Endothelial cell of umbilical vein (primary cell): ENCODE data around the gene PPP1R8. TPM values are rescaled to one million over a fixed set of nuclear protein-coding genes. Genes with fewer than 3 reads are reported as not detected.

Experiments used
- BruUV-seq: library from RNA; stranded (reverse); fragments of 400-500 nt; replicated peaks from 2 replicates; lab custom pipeline; 2021; lab: Mats Ljungman, UMichigan
- CTCF ChIA-PET: fragments of 300-600, 350-600 bp; sonication (Branson Sonifier 250); formaldehyde crosslinking; loops from one replicate; lab custom pipeline; 2021; ENCODE audit warnings: antibody characterized with exemption, inconsistent platforms; lab: Charles Lee
- POLR2A ChIA-PET: fragments of 300-600, 350-600 bp; sonication (Branson Sonifier 250); formaldehyde crosslinking; loops from one replicate; lab custom pipeline; 2021; ENCODE audit warnings: antibody characterized with exemption, inconsistent platforms; lab: Charles Lee
- DNase-seq: peaks from one replicate; pipeline ENCODE4 v3.0.0-alpha.2; 2011; ENCODE audit warnings: low read depth, low spot score
- FAIRE-seq: peaks from 2 replicates; lab custom pipeline; 2011; peaks lifted over from hg19 to GRCh38; lab: Jason Lieb, UNC
- H2AFZ ChIP-seq: 2 replicates; pipeline ENCODE4 v1.6.0; 2012; ENCODE audit warnings: low read depth, low read length, control low read depth, inconsistent platforms
- H3K27ac ChIP-seq: 2 replicates; pipeline ENCODE4 v1.5.1; 2011; ENCODE audit warnings: low read depth, mild to moderate bottlenecking, control low read depth, low read length, moderate library complexity; ENCODE audit not compliant: insufficient read depth
- H3K27me3 ChIP-seq, 2 experiments: 2 replicates each; pipeline versions ENCODE4 v1.6.0 to v1.6.1; 2011; ENCODE audit warnings: low read length in 2 of 2, mixed read lengths in 1 of 2; ENCODE audit not compliant: control insufficient read depth in 2 of 2, insufficient read depth in 2 of 2
- H3K36me3 ChIP-seq, 2 experiments: 2 replicates in 1 of 2; 3 replicates in 1 of 2; pipeline ENCODE4 v1.5.1; 2011; ENCODE audit warnings: low read length in 2 of 2, mild to moderate bottlenecking in 1 of 2, moderate library complexity in 1 of 2; ENCODE audit not compliant: control insufficient read depth in 2 of 2, insufficient read depth in 2 of 2; ENCODE audit errors: extremely low read depth in 1 of 2
- H3K4me1 ChIP-seq: 3 replicates; pipeline ENCODE4 v1.5.1; 2011; ENCODE audit warnings: mild to moderate bottlenecking, low read length; ENCODE audit not compliant: control insufficient read depth, insufficient read depth; ENCODE audit errors: extremely low read depth
- H3K4me2 ChIP-seq: 2 replicates; pipeline ENCODE4 v1.6.1; 2011; ENCODE audit warnings: low read length, control low read depth, mixed read lengths; ENCODE audit not compliant: insufficient read depth
- H3K4me3 ChIP-seq, 3 experiments: fragments of 200-600 bp in 1 of 3; sonication (generic), shearing (Covaris generic) in 1 of 3; replicated peaks in 1 of 3; 2 replicates each; pipeline ENCODE4 v1.5.1; 2011 to 2016; ENCODE audit warnings: control low read depth in 3 of 3, low read length in 3 of 3, mild to moderate bottlenecking in 2 of 3, inconsistent platforms in 1 of 3, low read depth in 1 of 3, moderate library complexity in 1 of 3; ENCODE audit not compliant: insufficient read depth in 1 of 3
- H3K79me2 ChIP-seq: 2 replicates; pipeline ENCODE4 v1.6.0; 2012; ENCODE audit warnings: low read length, inconsistent platforms; ENCODE audit not compliant: control insufficient read depth, insufficient read depth
- H3K9ac ChIP-seq: replicated peaks from 2 replicates; pipeline ENCODE3; 2011; ENCODE audit warnings: low read length, control low read depth; ENCODE audit not compliant: insufficient read depth; ENCODE audit errors: extremely low read depth
- H3K9me1 ChIP-seq: replicated peaks from 3 replicates; pipeline ENCODE4 v1.6.0; 2011; ENCODE audit warnings: mild to moderate bottlenecking, low read length; ENCODE audit not compliant: control insufficient read depth, insufficient read depth; ENCODE audit errors: extremely low read depth
- H3K9me3 ChIP-seq: replicated peaks from 2 replicates; pipeline ENCODE4 v1.5.1; 2012; ENCODE audit warnings: low read length, inconsistent platforms; ENCODE audit not compliant: control insufficient read depth, insufficient read depth
- H4K20me1 ChIP-seq: replicated peaks from 2 replicates; pipeline ENCODE3; 2011; ENCODE audit warnings: mild to moderate bottlenecking, low read length; ENCODE audit not compliant: control insufficient read depth, insufficient read depth; ENCODE audit errors: extremely low read depth
- EZH2 ChIP-seq: IDR thresholded peaks from 2 replicates; pipeline ENCODE4 v1.6.1; 2012; ENCODE audit warnings: borderline replicate concordance, low read depth, mild to moderate bottlenecking, moderate library complexity, low read length, inconsistent platforms; ENCODE audit not compliant: severe bottlenecking
- FOS ChIP-seq: IDR thresholded peaks from 2 replicates; pipeline ENCODE4 v1.6.1; 2011; ENCODE audit warnings: mild to moderate bottlenecking, low read length, moderate library complexity, borderline replicate concordance; ENCODE audit not compliant: insufficient read depth
- GATA2 ChIP-seq: IDR thresholded peaks from 2 replicates; pipeline ENCODE4 v1.7.0; 2011; ENCODE audit warnings: low read depth, mild to moderate bottlenecking, moderate library complexity, mixed read lengths, low read length; ENCODE audit not compliant: insufficient read length, insufficient read depth
- JUN ChIP-seq: IDR thresholded peaks from 2 replicates; pipeline ENCODE4 v1.6.1; 2011; ENCODE audit warnings: borderline replicate concordance, low read depth; ENCODE audit not compliant: insufficient read length, insufficient read depth
- MYC ChIP-seq: IDR thresholded peaks from one replicate; pipeline ENCODE4 v1.6.1; 2011; ENCODE audit warnings: mild to moderate bottlenecking, low read depth, low read length
- POLR2A ChIP-seq: IDR thresholded peaks from 2 replicates; pipeline ENCODE4 v1.6.1; 2012; ENCODE audit warnings: low read depth, mild to moderate bottlenecking, control low read depth, low read length
- POLR2AphosphoS5 ChIP-seq: IDR thresholded peaks from 2 replicates; pipeline ENCODE4 v1.6.1; 2012; ENCODE audit warnings: low read depth, mild to moderate bottlenecking, control low read depth, low read length, moderate library complexity; ENCODE audit not compliant: insufficient read depth
- dilution Hi-C: fragments of 300-500 bp; cut with MboI; formaldehyde crosslinking; loops from one replicate; pipeline ENCODE4 v1.15.0; 2019; ENCODE audit warnings: low sequenced_read_pairs; ENCODE audit not compliant: extremely low pct_ligation_motif_present
- intact Hi-C: fragments of 100-400 bp; cut with micrococcal nuclease; formaldehyde crosslinking; loops from one replicate; pipeline ENCODE4 v1.10.0; 2022
- polyA plus RNA-seq, 4 experiments: library from polyadenylated mRNA; depleted of rRNA in 3 of 4; stranded (reverse) in 3 of 4; unstranded in 1 of 4; fragments of >200 nt; gene quantifications; 2 replicates each; pipeline versions ENCODE4 v1.2.1 to v1.2.3, GENCODE V29; 2011 to 2012; ENCODE audit warnings: missing spikeins in 1 of 4
- total RNA-seq: library from RNA; stranded (reverse); gene quantifications from 2 replicates; pipeline ENCODE4 v1.2.3, GENCODE V29; 2021
- TF ChIP-seq, protein P1 (sequence below), 2 donors: IDR thresholded peaks; 1 replicate in 1 of 2; 2 replicates in 1 of 2; pipeline ENCODE4 v1.5.1; 2011; ENCODE audit warnings: low read length in 2 of 2, mild to moderate bottlenecking in 2 of 2, moderate library complexity in 2 of 2, control low read depth in 1 of 2, inconsistent platforms in 1 of 2, low read depth in 1 of 2; ENCODE audit not compliant: insufficient read depth in 1 of 2; ENCODE audit errors: extremely low read depth in 1 of 2
- TF ChIP-seq, protein P2 (sequence below): IDR thresholded peaks from 2 replicates; pipeline ENCODE4 v1.6.1; 2011; ENCODE audit not compliant: insufficient read depth, insufficient read length

PPP1R8 gene
- total and polyA plus RNA-seq, 2 donors (not counting 3 experiments of a cell fraction or from before 2014, with no cell fraction given), result 39.0 to 48.5 TPM

DNA sequence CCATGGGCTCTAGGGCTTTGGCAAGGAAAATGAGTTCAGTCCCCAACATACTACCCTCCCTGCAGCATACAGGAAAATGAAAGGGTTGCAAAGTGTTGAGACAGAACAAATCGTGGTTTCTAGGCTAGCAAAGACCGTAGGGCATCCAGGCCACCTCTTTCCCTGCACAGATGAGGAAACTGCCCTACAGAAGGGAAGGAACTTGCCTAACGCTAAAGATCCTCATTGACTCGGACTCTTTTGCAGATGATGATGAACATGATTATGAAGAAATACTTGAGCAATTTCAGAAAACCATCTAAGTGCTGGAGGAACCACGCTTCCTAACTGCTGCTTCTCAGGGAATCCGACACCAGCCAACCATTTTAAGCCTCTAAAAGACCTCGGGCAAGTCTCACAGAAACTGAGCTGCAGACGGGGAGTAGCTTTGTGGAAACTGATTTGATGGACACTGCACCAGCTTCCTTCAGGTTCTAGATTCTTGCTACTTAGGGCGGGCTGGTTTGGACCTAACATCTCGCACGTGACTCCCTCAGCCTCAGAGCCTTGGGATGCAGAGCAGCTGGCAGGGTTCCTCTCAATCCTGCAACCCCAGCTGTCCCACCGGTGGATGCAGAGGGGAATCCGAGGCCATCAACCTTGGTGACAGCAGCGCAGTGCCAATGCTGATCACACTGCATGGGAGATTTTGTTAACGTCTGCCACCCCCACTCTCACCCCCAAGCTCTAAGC, 55.2 kb downstream of the PPP1R8 start:
- H2AFZ ChIP-seq, result no peak overlapping the region
- dilution Hi-C loops (no loop called here), intact Hi-C loops (no loop called here)
- no peak overlapping the region for H3K27ac ChIP-seq
- H3K27me3 ChIP-seq, result no peaks in the 10 kb centered on the region
- H3K9me3 ChIP-seq, result no peaks in the 10 kb centered on the region
- H3K4me3 ChIP-seq, result no peak overlapping the region
- ChIA-PET CTCF (interaction anchor here (0.8 kb wide), 1 partner anchor 28 kb away, joined by 3 read pairs; no protein-coding TSS in a partner anchor), POLR2A (no interaction called here)
- no peaks in the 10 kb centered on the region for H3K4me1 ChIP-seq
- FAIRE-seq (no peak), DNase-seq (no peak)
- peaks cover 0 to 9% of the 10 kb centered on the region in 2 experiments for H3K36me3 ChIP-seq
- no peaks in the 10 kb centered on the region for H4K20me1 ChIP-seq
- TF ChIP-seq, protein P1, sequence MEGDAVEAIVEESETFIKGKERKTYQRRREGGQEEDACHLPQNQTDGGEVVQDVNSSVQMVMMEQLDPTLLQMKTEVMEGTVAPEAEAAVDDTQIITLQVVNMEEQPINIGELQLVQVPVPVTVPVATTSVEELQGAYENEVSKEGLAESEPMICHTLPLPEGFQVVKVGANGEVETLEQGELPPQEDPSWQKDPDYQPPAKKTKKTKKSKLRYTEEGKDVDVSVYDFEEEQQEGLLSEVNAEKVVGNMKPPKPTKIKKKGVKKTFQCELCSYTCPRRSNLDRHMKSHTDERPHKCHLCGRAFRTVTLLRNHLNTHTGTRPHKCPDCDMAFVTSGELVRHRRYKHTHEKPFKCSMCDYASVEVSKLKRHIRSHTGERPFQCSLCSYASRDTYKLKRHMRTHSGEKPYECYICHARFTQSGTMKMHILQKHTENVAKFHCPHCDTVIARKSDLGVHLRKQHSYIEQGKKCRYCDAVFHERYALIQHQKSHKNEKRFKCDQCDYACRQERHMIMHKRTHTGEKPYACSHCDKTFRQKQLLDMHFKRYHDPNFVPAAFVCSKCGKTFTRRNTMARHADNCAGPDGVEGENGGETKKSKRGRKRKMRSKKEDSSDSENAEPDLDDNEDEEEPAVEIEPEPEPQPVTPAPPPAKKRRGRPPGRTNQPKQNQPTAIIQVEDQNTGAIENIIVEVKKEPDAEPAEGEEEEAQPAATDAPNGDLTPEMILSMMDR (IDR thresholded peaks at IDR 0.05; ENCODE audit: extremely low read depth in 1 of 2, insufficient read depth in 1 of 2, low read depth in 1 of 2, low read length in 2 of 2), result no peak
- no peak for TF ChIP-seq GATA2
- no peak for TF ChIP-seq JUN
- no peak for TF ChIP-seq MYC
- TF ChIP-seq POLR2A, result no peak
- TF ChIP-seq POLR2AphosphoS5, result no peak
- TF ChIP-seq EZH2, result no peak
- TF ChIP-seq, protein P2, sequence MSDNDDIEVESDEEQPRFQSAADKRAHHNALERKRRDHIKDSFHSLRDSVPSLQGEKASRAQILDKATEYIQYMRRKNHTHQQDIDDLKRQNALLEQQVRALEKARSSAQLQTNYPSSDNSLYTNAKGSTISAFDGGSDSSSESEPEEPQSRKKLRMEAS, result no peak
- TF ChIP-seq FOS, result no peak
- H3K9me1 ChIP-seq, result no peaks in the 10 kb centered on the region
- no peaks in the 10 kb centered on the region for H3K79me2 ChIP-seq
- no peak overlapping the region for H3K4me2 ChIP-seq
- no peak overlapping the region for H3K9ac ChIP-seq
- BruUV-seq, result no TSS peak
